Liver (tissue), 9 donors: Measurements from ENCODE around the gene CDCA8. TPM values are rescaled to one million over a fixed set of nuclear protein-coding genes. Genes with fewer than 3 reads are reported as not detected.

Experiments
- DNase-seq: peaks from one replicate; pipeline ENCODE4 v3.0.0-alpha.2; 2017; ENCODE audit warnings: low spot score
- H3K27ac ChIP-seq, 2 donors: one replicate each; pipeline ENCODE4 v1.7.0; 2013; ENCODE audit warnings: inconsistent platforms in 2 of 2, low read length in 2 of 2, control low read depth in 1 of 2, low read depth in 1 of 2, mild to moderate bottlenecking in 1 of 2
- H3K27me3 ChIP-seq, 4 donors: one replicate each; pipeline versions ENCODE4 v1.6.1 to v1.7.0; 2013; ENCODE audit warnings: low read length in 3 of 4, inconsistent platforms in 1 of 4, mild to moderate bottlenecking in 1 of 4, moderate library complexity in 1 of 4; ENCODE audit not compliant: control insufficient read depth in 4 of 4, insufficient read depth in 4 of 4
- H3K36me3 ChIP-seq, 4 donors: one replicate each; pipeline versions ENCODE4 v1.6.1 to v1.7.0; 2013; ENCODE audit warnings: low read length in 3 of 4, mild to moderate bottlenecking in 3 of 4, low read depth in 1 of 4, moderate library complexity in 1 of 4; ENCODE audit not compliant: control insufficient read depth in 4 of 4, insufficient read depth in 3 of 4
- H3K4me1 ChIP-seq, 4 donors: one replicate each; pipeline versions ENCODE4 v1.6.1 to v1.7.0; 2013; ENCODE audit warnings: low read length in 3 of 4, mild to moderate bottlenecking in 3 of 4, moderate library complexity in 1 of 4; ENCODE audit not compliant: control insufficient read depth in 4 of 4, insufficient read depth in 4 of 4
- H3K4me3 ChIP-seq, 3 donors: one replicate each; pipeline versions ENCODE4 v1.6.1 to v1.7.0; 2013; ENCODE audit warnings: low read length in 3 of 3, control low read depth in 1 of 3, low read depth in 1 of 3, mild to moderate bottlenecking in 1 of 3
- H3K9ac ChIP-seq, 2 donors: one replicate each; pipeline ENCODE4 v1.7.0; 2013; ENCODE audit warnings: low read length in 2 of 2, mild to moderate bottlenecking in 2 of 2, moderate library complexity in 2 of 2, control low read depth in 1 of 2, low read depth in 1 of 2
- H3K9me3 ChIP-seq, 4 donors: one replicate each; pipeline versions ENCODE4 v1.6.1 to v1.7.0; 2013; ENCODE audit warnings: low read length in 3 of 4; ENCODE audit not compliant: control insufficient read depth in 4 of 4
- ATF3 ChIP-seq: IDR thresholded peaks from 2 replicates; pipeline ENCODE4 v1.6.1; 2016; ENCODE audit warnings: antibody characterized with exemption
- CTCF ChIP-seq: fragments of 150-350 bp; IDR thresholded peaks from 2 replicates; pipeline ENCODE4 v1.5.1; 2017; ENCODE audit warnings: improper control_type of control experiment, low read depth, low read length; ENCODE audit not compliant: missing input control
- EGR1 ChIP-seq, 2 donors: IDR thresholded peaks; 2 replicates each; pipeline ENCODE4 v1.6.1; 2016 to 2018; ENCODE audit warnings: antibody characterized with exemption in 2 of 2, low read depth in 2 of 2
- FOXA1 ChIP-seq: IDR thresholded peaks from 2 replicates; pipeline ENCODE4 v1.6.1; 2016; ENCODE audit warnings: antibody characterized with exemption
- FOXA2 ChIP-seq: IDR thresholded peaks from 2 replicates; pipeline ENCODE4 v1.6.1; 2016; ENCODE audit warnings: antibody characterized with exemption
- GABPA ChIP-seq, 2 donors: IDR thresholded peaks in 1 of 2; conservative IDR thresholded peaks in 1 of 2; 2 replicates each; pipeline ENCODE4 v1.6.1; 2016; ENCODE audit warnings: antibody characterized with exemption in 2 of 2, mild to moderate bottlenecking in 1 of 2, moderate library complexity in 1 of 2
- HNF4A ChIP-seq, 2 donors: conservative IDR thresholded peaks; 2 replicates each; pipeline ENCODE4 v1.6.1; 2016; ENCODE audit warnings: antibody characterized with exemption in 2 of 2, mild to moderate bottlenecking in 2 of 2
- HNF4G ChIP-seq: IDR thresholded peaks from 2 replicates; pipeline ENCODE4 v1.6.1; 2016; ENCODE audit warnings: antibody characterized with exemption
- JUND ChIP-seq, 2 donors: IDR thresholded peaks; 2 replicates each; pipeline ENCODE4 v1.6.1; 2016; ENCODE audit warnings: antibody characterized with exemption in 2 of 2
- MAX ChIP-seq: IDR thresholded peaks from 2 replicates; pipeline ENCODE4 v1.6.1; 2016; ENCODE audit warnings: antibody characterized with exemption
- NR2F2 ChIP-seq: IDR thresholded peaks from 2 replicates; pipeline ENCODE4 v1.6.1; 2016; ENCODE audit warnings: antibody characterized with exemption
- RAD21 ChIP-seq, 2 donors: IDR thresholded peaks; 2 replicates each; pipeline ENCODE4 v1.6.1; 2016; ENCODE audit warnings: antibody characterized with exemption in 2 of 2, mild to moderate bottlenecking in 2 of 2
- REST ChIP-seq: IDR thresholded peaks from 2 replicates; pipeline ENCODE4 v1.6.1; 2016; ENCODE audit warnings: antibody characterized with exemption, mild to moderate bottlenecking
- RXRA ChIP-seq, 2 donors: IDR thresholded peaks; 2 replicates each; pipeline ENCODE4 v1.6.1; 2017 to 2018; ENCODE audit warnings: antibody characterized with exemption in 2 of 2, mild to moderate bottlenecking in 1 of 2
- SP1 ChIP-seq: IDR thresholded peaks from 2 replicates; pipeline ENCODE4 v1.6.1; 2018; ENCODE audit warnings: antibody characterized with exemption, mild to moderate bottlenecking
- TAF1 ChIP-seq: conservative IDR thresholded peaks from 2 replicates; pipeline ENCODE4 v1.6.1; 2016; ENCODE audit warnings: antibody characterized with exemption, mild to moderate bottlenecking
- YY1 ChIP-seq: IDR thresholded peaks from 2 replicates; pipeline ENCODE4 v1.6.1; 2016; ENCODE audit warnings: antibody characterized with exemption, mild to moderate bottlenecking
- ZBTB33 ChIP-seq: IDR thresholded peaks from 2 replicates; pipeline ENCODE4 v1.6.1; 2016; ENCODE audit warnings: antibody characterized with exemption
- WGBS: extraction: QIAGEN DNeasy Blood & Tissue Kit; methylation state at CpG from one replicate; pipeline ENCODE4 v1.1.7; 2013; 5-methylcytosine and 5-hydroxymethylcytosine counted together
- polyA plus RNA-seq, 2 donors: library from polyadenylated mRNA; stranded (reverse) in 1 of 2; unstranded in 1 of 2; fragments of 200-250 nt in 1 of 2; fragments of >200 nt in 1 of 2; fragmentation: Nextera tagmentation in 1 of 2; extraction: Ambion mirVana in 1 of 2; gene quantifications; one replicate each; pipeline versions ENCODE4 v1.2.1 to v1.2.3, GENCODE V29; 2013 to 2015
- total RNA-seq, 2 donors: library from RNA; depleted of rRNA; stranded (reverse); fragments of >200 nt; gene quantifications; one replicate each; pipeline ENCODE4 v1.2.3, GENCODE V29; 2014
- donor health status: healthy.
- donor health status: healthy.
- donor health status: healthy.
- donor health status: healthy.
- donor health status: healthy.

Gene CDCA8
- total and polyA plus RNA-seq, 4 donors, result 0.25 to 16.5 (median 1.4) TPM

- H3K9me3 ChIP-seq, result no peaks in the 10 kb centered on the region
- H3K4me1 ChIP-seq, result no peaks in the 10 kb centered on the region
- TF ChIP-seq CTCF (no peak), TAF1 (no peak), FOXA1 (no peak), ZBTB33 (no peak), FOXA2 (no peak), NR2F2 (no peak), ATF3 (no peak), GABPA (IDR thresholded peaks at IDR 0.05 in 1 of 2, conservative IDR thresholded peaks at IDR 0.05 in 1 of 2) (no peak), JUND (IDR thresholded peaks at IDR 0.05) (no peak), HNF4A (conservative IDR thresholded peaks at IDR 0.05) (no peak), YY1 (no peak), HNF4G (no peak), RXRA (IDR thresholded peaks at IDR 0.05) (no peak), MAX (no peak), SP1 (no peak), RAD21 (IDR thresholded peaks at IDR 0.05) (no peak), EGR1 (IDR thresholded peaks at IDR 0.05; ENCODE audit: low read depth in 2 of 2) (no peak)
- WGBS, result 39% methylated on average over 6 of the region's 6 CpGs
- H3K4me3 ChIP-seq, result no peak overlapping the region
- no peaks in the 10 kb centered on the region for H3K36me3 ChIP-seq
- no peak overlapping the region for H3K27ac ChIP-seq
- no peak for DNase-seq
- peaks cover 0 to 3% (median 1%) of the 10 kb centered on the region in 4 donors for H3K27me3 ChIP-seq
- H3K9ac ChIP-seq, result no peak overlapping the region
These were observed 49.3 kb downstream of the CDCA8 start for GRCh38 chr1:37741662-37742061.

- 96% methylated on average over 3 of the region's 3 CpGs for WGBS
- peaks cover 0 to 3% (median under 1%) of the 10 kb centered on the region in 4 donors for H3K27me3 ChIP-seq
These were observed 54.5 kb downstream of the CDCA8 start for GRCh38 chr1:37746806-37747205.

More at GRCh38 chr1:37746806-37747205, 54.5 kb downstream of the CDCA8 start:
- Histone ChIP-seq H3K4me3 (no peak overlapping the region), H3K9ac (no peak overlapping the region), H3K4me1 (no peaks in the 10 kb centered on the region), H3K9me3 (no peaks in the 10 kb centered on the region), H3K27ac (no peak overlapping the region), H3K36me3 (no peaks in the 10 kb centered on the region)
- no peak for TF ChIP-seq ZBTB33
- no peak for TF ChIP-seq FOXA2
- no peak for TF ChIP-seq MAX
- no peak for TF ChIP-seq REST
- no peak for TF ChIP-seq YY1
- no peak for DNase-seq
